H1 (cell line): ENCODE results near the gene TPST2. TPM values are rescaled to one million over a fixed set of nuclear protein-coding genes. Genes with fewer than 3 reads are reported as not detected.

Source experiments
- CTCF ChIA-PET: fragments of 300-600 bp; sonication (Branson Sonifier 250); formaldehyde crosslinking; loops from one replicate; lab custom pipeline; 2021; ENCODE audit not compliant: partially characterized antibody; lab: Charles Lee
- POLR2A ChIA-PET: fragments of 300-600 bp; sonication (Branson Sonifier 250); formaldehyde crosslinking; loops from one replicate; lab custom pipeline; 2021; ENCODE audit warnings: inconsistent platforms; ENCODE audit not compliant: partially characterized antibody; lab: Charles Lee
- DNase-seq, 2 experiments: peaks; one replicate each; pipeline versions ENCODE4 v3.0.0 to v3.0.0-alpha.2; 2010 to 2022; ENCODE audit warnings: low spot score in 2 of 2, low read depth in 1 of 2, mixed read lengths in 1 of 2
- FAIRE-seq: peaks from 2 replicates; lab custom pipeline; 2011; peaks lifted over from hg19 to GRCh38; lab: Jason Lieb, UNC
- H2AFZ ChIP-seq: 2 replicates; pipeline ENCODE4 v1.8.1; 2012; ENCODE audit warnings: low read length, inconsistent platforms
- H2AK5ac ChIP-seq: 2 replicates; pipeline ENCODE4 v1.6.1; 2013; ENCODE audit warnings: low read depth, low read length
- H2BK120ac ChIP-seq: replicated peaks from 2 replicates; pipeline ENCODE3; 2013; ENCODE audit warnings: low read depth, low read length, inconsistent platforms
- H2BK12ac ChIP-seq: 2 replicates; pipeline ENCODE4 v1.6.1; 2013; ENCODE audit warnings: low read depth, low read length
- H2BK15ac ChIP-seq: 2 replicates; pipeline ENCODE4 v1.6.1; 2013; ENCODE audit warnings: low read length
- H2BK20ac ChIP-seq: 2 replicates; pipeline ENCODE4 v1.6.1; 2013; ENCODE audit warnings: low read length
- H2BK5ac ChIP-seq: 2 replicates; pipeline ENCODE4 v1.6.1; 2013; ENCODE audit warnings: low read depth, low read length
- H3K14ac ChIP-seq: 2 replicates; pipeline ENCODE4 v1.6.1; 2013; ENCODE audit warnings: inconsistent platforms; ENCODE audit not compliant: insufficient read length
- H3K18ac ChIP-seq: 2 replicates; pipeline ENCODE4 v1.6.1; 2013; ENCODE audit warnings: low read length; ENCODE audit errors: extremely low read depth
- H3K23ac ChIP-seq: 2 replicates; pipeline ENCODE4 v1.6.1; 2013; ENCODE audit warnings: inconsistent platforms; ENCODE audit not compliant: insufficient read length
- H3K23me2 ChIP-seq: 2 replicates; pipeline ENCODE4 v1.6.1; 2013; ENCODE audit warnings: low read depth, low read length
- H3K27ac ChIP-seq: 2 replicates; pipeline ENCODE4 v1.6.1; 2011; ENCODE audit warnings: low read depth, low read length, inconsistent platforms
- H3K27me3 ChIP-seq, 4 experiments: replicated peaks in 1 of 4; 1 replicate in 1 of 4; 2 replicates in 3 of 4; pipeline versions ENCODE4 v1.6.1 to v1.8.1; 2011 to 2013; ENCODE audit warnings: low read length in 3 of 4, mild to moderate bottlenecking in 3 of 4, inconsistent platforms in 2 of 4, mixed read lengths in 2 of 4, moderate library complexity in 1 of 4; ENCODE audit not compliant: control insufficient read depth in 3 of 4, insufficient read depth in 3 of 4; ENCODE audit errors: extremely low read depth in 1 of 4
- H3K36me3 ChIP-seq, 4 experiments: 2 replicates each; pipeline versions ENCODE4 v1.6.1 to v1.8.1; 2011 to 2013; ENCODE audit warnings: mild to moderate bottlenecking in 4 of 4, low read length in 3 of 4, moderate library complexity in 2 of 4, control low read depth in 1 of 4, inconsistent platforms in 1 of 4; ENCODE audit not compliant: insufficient read depth in 4 of 4, control insufficient read depth in 2 of 4
- H3K4ac ChIP-seq: replicated peaks from 2 replicates; pipeline ENCODE3; 2013; ENCODE audit warnings: low read length, low read depth, mixed read lengths, inconsistent platforms; ENCODE audit not compliant: insufficient read length
- H3K4me1 ChIP-seq, 4 experiments: replicated peaks in 1 of 4; 1 replicate in 1 of 4; 2 replicates in 3 of 4; pipeline versions ENCODE4 v1.6.1 to v1.8.1; 2011 to 2013; ENCODE audit warnings: low read length in 3 of 4, inconsistent platforms in 2 of 4, mixed read lengths in 1 of 4; ENCODE audit not compliant: insufficient read depth in 4 of 4, control insufficient read depth in 3 of 4
- H3K4me2 ChIP-seq, 2 experiments: 2 replicates each; pipeline versions ENCODE4 v1.6.1 to v1.8.1; 2011 to 2013; ENCODE audit warnings: low read depth in 2 of 2, low read length in 2 of 2, control low read depth in 1 of 2, inconsistent platforms in 1 of 2, mild to moderate bottlenecking in 1 of 2; ENCODE audit not compliant: insufficient read depth in 1 of 2
- H3K4me3 ChIP-seq, 4 experiments: fragments of 200-600, 300-600 bp in 1 of 4; sonication (generic), shearing (Covaris generic), sonication (Bioruptor Twin) in 1 of 4; 2 replicates each; pipeline versions ENCODE4 v1.5.1 to v1.8.1; 2011 to 2016; ENCODE audit warnings: low read length in 4 of 4, low read depth in 3 of 4, control low read depth in 2 of 4, inconsistent platforms in 2 of 4, mild to moderate bottlenecking in 2 of 4, mixed read lengths in 1 of 4, moderate library complexity in 1 of 4; ENCODE audit not compliant: insufficient read depth in 2 of 4; ENCODE audit errors: extremely low read depth in 1 of 4
- H3K56ac ChIP-seq: replicated peaks from 2 replicates; pipeline ENCODE3; 2013; ENCODE audit warnings: low read depth, mild to moderate bottlenecking, mixed read lengths, low read length, inconsistent platforms; ENCODE audit not compliant: insufficient read length
- H3K79me1 ChIP-seq: 2 replicates; pipeline ENCODE4 v1.6.1; 2013; ENCODE audit warnings: low read depth, low read length, control low read depth
- H3K79me2 ChIP-seq, 2 experiments: 2 replicates each; pipeline versions ENCODE4 v1.6.1 to v1.8.1; 2012 to 2013; ENCODE audit warnings: low read length in 2 of 2, mild to moderate bottlenecking in 2 of 2, inconsistent platforms in 1 of 2; ENCODE audit not compliant: insufficient read depth in 2 of 2, control insufficient read depth in 1 of 2
- H3K9ac ChIP-seq, 4 experiments: replicated peaks in 1 of 4; 1 replicate in 1 of 4; 2 replicates in 3 of 4; pipeline versions ENCODE4 v1.6.1 to v1.8.1; 2011 to 2013; ENCODE audit warnings: low read depth in 3 of 4, low read length in 3 of 4, control low read depth in 2 of 4, mild to moderate bottlenecking in 2 of 4, moderate library complexity in 2 of 4, inconsistent platforms in 1 of 4; ENCODE audit errors: extremely low read depth in 1 of 4
- H3K9me3 ChIP-seq, 2 experiments: 2 replicates each; pipeline versions ENCODE4 v1.6.1 to v1.8.1; 2012 to 2013; ENCODE audit warnings: mild to moderate bottlenecking in 2 of 2, moderate library complexity in 2 of 2, control low read depth in 1 of 2, inconsistent platforms in 1 of 2, low read depth in 1 of 2, low read length in 1 of 2, mixed read lengths in 1 of 2; ENCODE audit not compliant: insufficient read depth in 2 of 2
- H4K20me1 ChIP-seq, 2 experiments: replicated peaks in 1 of 2; 2 replicates each; pipeline versions ENCODE3 to v1.8.1; 2011 to 2013; ENCODE audit warnings: inconsistent platforms in 2 of 2, low read length in 2 of 2, mild to moderate bottlenecking in 1 of 2; ENCODE audit not compliant: insufficient read depth in 2 of 2, control insufficient read depth in 1 of 2
- H4K5ac ChIP-seq: 2 replicates; pipeline ENCODE4 v1.6.1; 2013; ENCODE audit warnings: low read length, low read depth, mixed read lengths, inconsistent platforms; ENCODE audit not compliant: insufficient read length
- H4K8ac ChIP-seq: 2 replicates; pipeline ENCODE4 v1.8.0; 2013; ENCODE audit warnings: mild to moderate bottlenecking, moderate library complexity, low read length, inconsistent platforms; ENCODE audit not compliant: insufficient read depth; ENCODE audit errors: extremely low read depth
- H4K91ac ChIP-seq: replicated peaks from 2 replicates; pipeline ENCODE3; 2013; ENCODE audit warnings: low read length, mixed read lengths, inconsistent platforms; ENCODE audit not compliant: insufficient read length
- BCL11A ChIP-seq, 2 experiments: IDR thresholded peaks; one replicate each; pipeline ENCODE4 v1.6.1; 2011; ENCODE audit warnings: low read depth in 2 of 2, low read length in 2 of 2, mild to moderate bottlenecking in 2 of 2
- GABPA ChIP-seq: IDR thresholded peaks from 2 replicates; pipeline ENCODE4 v1.6.1; 2011; ENCODE audit warnings: mild to moderate bottlenecking, low read length, moderate library complexity, borderline replicate concordance; ENCODE audit not compliant: insufficient read depth
- JUN ChIP-seq: IDR thresholded peaks from 2 replicates; pipeline ENCODE4 v1.6.1; 2011; ENCODE audit warnings: low read depth, mild to moderate bottlenecking, improper control_type of control experiment, low read length
- JUND ChIP-seq: IDR thresholded peaks from 2 replicates; pipeline ENCODE4 v1.6.1; 2011; ENCODE audit warnings: mild to moderate bottlenecking, improper control_type of control experiment, low read length
- KDM4A ChIP-seq: IDR thresholded peaks from one replicate; pipeline ENCODE4 v1.7.1; 2012; ENCODE audit warnings: low read depth, mild to moderate bottlenecking, moderate library complexity, low read length, inconsistent platforms; ENCODE audit not compliant: severe bottlenecking
- KDM5A ChIP-seq: fragments of 200-600 bp; IDR thresholded peaks from 2 replicates; pipeline ENCODE4 v1.7.1; 2012; ENCODE audit warnings: mild to moderate bottlenecking, low read length, inconsistent platforms, mixed read lengths
- RNF2 ChIP-seq: fragments of 200-900, 300-1000 bp; sonication (generic); IDR thresholded peaks from 2 replicates; pipeline ENCODE4 v1.7.1; 2016; ENCODE audit warnings: borderline replicate concordance, low read depth, mild to moderate bottlenecking, antibody characterized with exemption, low read length; ENCODE audit not compliant: poor library complexity, severe bottlenecking; ENCODE audit errors: missing control alignments
- SIN3A ChIP-seq, 2 experiments: IDR thresholded peaks in 1 of 2; conservative IDR thresholded peaks in 1 of 2; 2 replicates each; pipeline ENCODE4 v1.6.1; 2011 to 2012; ENCODE audit warnings: low read length in 2 of 2, improper control_type of control experiment in 1 of 2, low read depth in 1 of 2, mild to moderate bottlenecking in 1 of 2
- SUZ12 ChIP-seq: fragments of 200-600 bp; sonication (generic); IDR thresholded peaks from 2 replicates; pipeline ENCODE4 v1.6.1; 2012; ENCODE audit warnings: mild to moderate bottlenecking, inconsistent platforms, low read length, moderate library complexity, mixed read lengths
- TAF1 ChIP-seq: IDR thresholded peaks from 2 replicates; pipeline ENCODE4 v1.6.1; 2011; ENCODE audit warnings: mild to moderate bottlenecking, low read depth, low read length
- YY1 ChIP-seq: IDR thresholded peaks from 2 replicates; pipeline ENCODE4 v1.6.1; 2011; ENCODE audit warnings: low read depth, mild to moderate bottlenecking, low read length
- WGBS, 2 experiments: shearing (Covaris generic) in 1 of 2; methylation state at CpG; one replicate each; pipeline versions ENCODE4 v1.1.6 to v1.1.7; 2013 to 2015; ENCODE audit warnings: low lambda C conversion rate in 2 of 2, mixed read lengths in 2 of 2, inconsistent platforms in 1 of 2, low coverage in 1 of 2, missing lambda C conversion rate in 1 of 2; ENCODE audit not compliant: insufficient replicate concordance in 2 of 2, insufficient coverage in 1 of 2, insufficient read length in 1 of 2; ENCODE audit errors: extremely low coverage in 1 of 2, missing lambda C conversion rate in 1 of 2; 5-methylcytosine and 5-hydroxymethylcytosine counted together
- polyA plus RNA-seq, 7 experiments: library from polyadenylated mRNA; depleted of rRNA in 3 of 7; stranded (reverse) in 5 of 7; unstranded in 2 of 7; fragments of >200 nt in 5 of 7; fragments of 200-250 nt in 2 of 7; gene quantifications; 1 replicate in 5 of 7; 2 replicates in 1 of 7; 4 replicates in 1 of 7; pipeline versions ENCODE4 v1.2.1 to v1.2.3, GENCODE V29; 2011 to 2013; ENCODE audit warnings: missing spikeins in 2 of 7, mixed read lengths in 2 of 7
- total RNA-seq: library from RNA; stranded (reverse); fragmentation: NEBNext Ultra II Directional; extraction: Animal tissue kit (Norgen Biotek cat#: 25700); gene quantifications from 2 replicates; pipeline ENCODE4 v1.2.1, GENCODE V29; 2021
- TF ChIP-seq, protein P1 (sequence below): IDR thresholded peaks from 2 replicates; pipeline ENCODE4 v1.6.1; 2011; ENCODE audit warnings: low read length, improper control_type of control experiment

The TPST2 gene
- total and polyA plus RNA-seq, 2 of the 8 experiments (the other 6 are each of a cell fraction or from before 2014, with no cell fraction given): 58.8 to 143 TPM

GRCh38 chr22:26546282-26546681 lies 43.6 kb downstream of the TPST2 start:
- H2AK5ac ChIP-seq: no peak overlapping the region
- no peak overlapping the region for H2AFZ ChIP-seq
- DNase-seq: no peak
- H3K14ac ChIP-seq: no peak overlapping the region
- H4K20me1 ChIP-seq: peaks cover 0 to 8% of the 10 kb centered on the region in 2 experiments
- H2BK120ac ChIP-seq: no peak overlapping the region
- peaks cover 0 to 76% of the 10 kb centered on the region in 2 experiments; a peak in 2 of 4 replicates for H3K79me2 ChIP-seq
- peak overlapping the region; percentile 40; the same call in 1 of the 2 replicates for H2BK5ac ChIP-seq
- H3K18ac ChIP-seq: no peak overlapping the region
- WGBS, 2 experiments: 90% methylated on average over 5 of the region's 5 CpGs; no CpG with 5 or more reads in 1 of the 2 experiments
- FAIRE-seq: no peak
- H3K4me3 ChIP-seq: no peak overlapping the region
- no peak overlapping the region for H4K8ac ChIP-seq
- H2BK15ac ChIP-seq: no peak overlapping the region
- H4K5ac ChIP-seq: no peak overlapping the region
- no peak overlapping the region for H3K9ac ChIP-seq
- ChIA-PET POLR2A (interaction anchor here (1.1 to 1.2 kb wide), 3 partner anchors 18 to 101 kb away, joined by 3 to 4 read pairs (median 3); no protein-coding TSS in a partner anchor), CTCF (interaction anchor here (0.8 to 2.1 kb wide), 2 partner anchors 9 to 119 kb away, joined by 5 read pairs; no protein-coding TSS in a partner anchor)
- H3K79me1 ChIP-seq: peaks cover 16% of the 10 kb centered on the region
- no peaks in the 10 kb centered on the region for H3K9me3 ChIP-seq
- peaks cover 2 to 17% (median 9%) of the 10 kb centered on the region in 4 experiments; a peak in 6 of 7 replicates for H3K4me1 ChIP-seq
- H2BK20ac ChIP-seq: no peak overlapping the region
- no peaks in the 10 kb centered on the region for H3K27me3 ChIP-seq
- no peak overlapping the region for H3K4ac ChIP-seq
- no peak overlapping the region for H3K27ac ChIP-seq
- peaks cover 0 to 14% (median 2%) of the 10 kb centered on the region in 4 experiments; a peak in 4 of 8 replicates for H3K36me3 ChIP-seq
- no peak overlapping the region for H3K23ac ChIP-seq
- H3K23me2 ChIP-seq: peaks cover 1% of the 10 kb centered on the region; the same call in 1 of the 2 replicates
- no peak overlapping the region for H2BK12ac ChIP-seq
- H3K56ac ChIP-seq: peak overlapping the region; percentile 1
- H3K4me2 ChIP-seq: no peak overlapping the region
- H4K91ac ChIP-seq: no peak overlapping the region
- no peak for TF ChIP-seq JUN
- TF ChIP-seq, protein P1, sequence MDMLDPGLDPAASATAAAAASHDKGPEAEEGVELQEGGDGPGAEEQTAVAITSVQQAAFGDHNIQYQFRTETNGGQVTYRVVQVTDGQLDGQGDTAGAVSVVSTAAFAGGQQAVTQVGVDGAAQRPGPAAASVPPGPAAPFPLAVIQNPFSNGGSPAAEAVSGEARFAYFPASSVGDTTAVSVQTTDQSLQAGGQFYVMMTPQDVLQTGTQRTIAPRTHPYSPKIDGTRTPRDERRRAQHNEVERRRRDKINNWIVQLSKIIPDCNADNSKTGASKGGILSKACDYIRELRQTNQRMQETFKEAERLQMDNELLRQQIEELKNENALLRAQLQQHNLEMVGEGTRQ: no peak
- no peak for TF ChIP-seq RNF2
- no peak for TF ChIP-seq SIN3A (conservative IDR thresholded peaks at IDR 0.05 in 1 of 2, IDR thresholded peaks at IDR 0.05 in 1 of 2; ENCODE audit: low read depth in 1 of 2, low read length in 2 of 2)
- TF ChIP-seq JUND: no peak
- no peak for TF ChIP-seq BCL11A (IDR thresholded peaks at IDR 0.05; ENCODE audit: low read depth in 2 of 2, low read length in 2 of 2)
- TF ChIP-seq KDM4A: no peak
- TF ChIP-seq KDM5A: no peak
- TF ChIP-seq GABPA: no peak
- TF ChIP-seq SUZ12: no peak
- no peak for TF ChIP-seq TAF1
- no peak for TF ChIP-seq YY1
- TF ChIP-seq, all 59 proteins: peak for 0
